ENCODE measurements around the gene MRM2.
"Not testable (repeated sequence)": the region's sequence is repeated elsewhere in the genome, so short reads cannot be mapped to it uniquely, and the experiment has no call there.

The MRM2 gene

DNA sequence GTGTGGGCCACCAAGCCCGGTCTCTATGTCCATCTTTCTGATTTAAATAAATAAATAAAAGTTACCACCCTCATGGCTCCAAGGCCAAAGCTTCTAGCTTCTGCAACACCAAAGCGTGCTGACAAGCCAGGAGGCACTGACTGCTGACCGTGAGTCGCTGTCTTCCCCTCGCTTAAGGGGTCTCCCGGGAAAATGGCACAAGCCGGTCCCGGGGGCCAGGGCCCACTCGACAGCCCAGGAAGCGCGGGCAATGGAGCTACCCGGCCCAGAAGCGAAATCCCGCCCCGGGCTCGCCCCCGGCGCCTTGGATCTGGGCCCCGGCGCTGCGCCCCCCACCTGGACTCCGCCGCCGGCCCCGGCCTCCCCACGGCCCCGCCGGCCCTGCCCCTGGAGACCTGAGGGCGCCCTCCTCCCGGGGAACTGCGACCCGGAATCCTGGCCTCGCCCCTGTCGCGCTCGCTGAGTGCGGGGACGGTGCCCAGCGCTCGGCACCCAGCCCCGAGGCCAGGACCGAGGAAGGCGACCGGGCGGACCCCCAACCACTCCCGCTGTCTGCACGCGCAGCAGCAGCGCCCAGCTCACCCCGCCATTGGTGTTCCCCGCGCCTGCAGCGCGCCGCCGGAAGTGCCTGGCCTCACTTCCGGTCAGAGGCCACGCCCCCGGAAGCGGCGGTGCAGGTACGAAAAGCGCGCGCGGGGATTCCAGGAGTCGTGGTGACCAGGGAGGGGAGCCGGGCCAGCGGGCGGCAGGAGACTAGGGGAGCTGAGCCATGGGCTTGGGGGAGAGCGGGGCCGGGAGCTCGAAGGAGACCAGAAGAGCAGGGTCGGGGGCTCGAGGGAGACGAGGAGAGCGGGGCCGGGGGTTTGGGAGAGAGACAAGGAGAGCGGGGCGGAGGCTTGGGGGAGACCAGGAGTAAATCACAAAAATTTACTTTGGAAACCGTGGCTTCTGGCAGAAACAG is at the start of gene MRM2, which contains the start of gene NUDT1:
Gene MRM2 (minus strand): TSS at position 626 of the 961 bp plus-strand sequence. CDS start 36 bp downstream, at position 590.
Gene NUDT1 (plus strand): TSS at position 647 of the 961 bp plus-strand sequence. CDS start 2,349 bp downstream, outside the sequence.
- DNase-seq: peak; percentile 25

- no peak for DNase-seq
These were observed 48.9 kb upstream of the MRM2 start for GRCh38 chr7:2290877-2291276.

DNA sequence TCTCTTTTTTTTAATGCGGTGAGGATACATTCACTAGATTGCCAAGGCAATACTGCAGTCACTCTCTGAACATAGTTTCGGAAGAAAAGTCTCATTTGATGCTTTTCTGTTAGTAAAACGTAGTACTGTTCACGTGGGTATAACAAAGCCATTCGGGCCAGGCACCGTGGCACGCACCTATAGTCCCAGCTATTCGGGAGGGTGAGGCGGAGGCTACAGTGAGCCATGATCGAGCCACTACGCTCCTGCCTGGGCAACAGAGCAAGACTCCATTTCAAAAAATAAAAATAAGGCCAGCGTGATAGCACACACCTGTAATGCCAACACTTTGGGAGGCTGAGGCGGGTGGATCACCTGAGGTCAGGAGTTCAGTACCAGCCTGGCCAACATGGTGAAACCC is 47.6 kb upstream of the MRM2 start:
- no peak for DNase-seq

DNA sequence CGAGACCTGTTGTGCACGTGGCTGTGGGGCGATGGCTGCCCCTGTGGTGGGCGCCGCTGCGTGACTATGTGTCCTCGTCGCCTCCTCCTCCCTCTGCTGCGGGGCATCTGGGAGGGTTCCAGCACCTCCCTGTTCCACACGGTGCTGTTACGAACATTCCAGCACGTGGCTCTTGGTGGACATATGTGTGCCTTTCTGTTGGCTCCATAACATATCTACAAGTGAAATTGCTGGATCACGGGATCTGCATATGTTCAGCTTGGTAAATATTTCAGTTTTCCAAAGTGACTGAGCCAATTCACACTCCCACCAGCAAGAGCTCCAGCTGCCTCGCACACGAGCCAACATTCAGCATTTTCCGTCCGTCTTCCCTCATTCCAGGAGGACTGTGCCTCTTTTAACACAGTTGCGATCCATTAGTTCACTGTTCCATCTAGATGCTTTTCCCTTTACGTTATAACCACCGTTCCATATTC is 47.1 kb upstream of the MRM2 start:
- no peak for DNase-seq

DNA sequence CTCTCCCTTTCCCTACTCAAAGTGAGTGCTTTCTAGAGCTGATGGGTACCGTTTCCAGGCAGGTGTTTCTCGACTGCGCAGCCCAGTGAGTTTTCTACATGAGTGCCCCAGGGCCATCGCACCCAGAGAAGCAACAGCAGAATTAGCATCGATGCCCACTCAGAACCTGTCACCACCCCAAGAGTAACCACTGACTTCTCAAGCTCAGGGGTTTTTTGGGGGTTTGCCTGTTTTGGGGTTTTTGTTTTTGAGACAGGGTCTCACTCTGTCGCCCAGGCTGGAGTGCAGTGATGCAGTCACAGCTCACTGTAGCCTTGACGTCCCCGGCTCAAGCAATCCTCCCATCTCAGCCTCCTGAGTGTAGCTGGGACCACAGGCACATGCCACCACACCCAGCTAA is 46.5 kb upstream of the MRM2 start:
- no peak for DNase-seq

GRCh38 chr7:2287745-2288144 is 45.7 kb upstream of the MRM2 start:
- DNase-seq: no peak

GRCh38 chr7:2283074-2283473 is 41.1 kb upstream of the MRM2 start:
- DNase-seq: no peak

GRCh38 chr7:2282185-2282751 is 40.3 kb upstream of the MRM2 start:
- DNase-seq: no peak

- DNase-seq: no peak
These were observed 39.5 kb upstream of the MRM2 start for GRCh38 chr7:2281541-2281940.

DNA sequence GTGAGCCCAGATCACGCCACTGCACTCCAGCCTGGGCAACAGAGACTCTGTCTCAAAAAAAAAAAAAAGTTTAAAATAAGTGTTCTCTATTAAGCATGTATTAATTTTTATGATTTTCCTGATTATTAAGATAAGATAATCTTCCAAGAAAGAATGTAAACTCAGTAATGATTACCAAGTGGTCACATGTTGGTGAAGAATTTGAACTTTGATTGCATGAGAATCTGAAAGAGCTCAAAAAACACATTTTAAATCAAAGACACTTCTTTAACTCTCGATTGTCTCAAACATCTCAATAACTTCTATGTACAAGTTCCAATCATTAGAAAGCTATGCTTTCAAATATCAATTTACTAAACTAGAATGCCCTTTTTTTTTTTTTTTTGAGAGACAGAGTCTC is 38.4 kb upstream of the MRM2 start:
- no peak for DNase-seq

DNA sequence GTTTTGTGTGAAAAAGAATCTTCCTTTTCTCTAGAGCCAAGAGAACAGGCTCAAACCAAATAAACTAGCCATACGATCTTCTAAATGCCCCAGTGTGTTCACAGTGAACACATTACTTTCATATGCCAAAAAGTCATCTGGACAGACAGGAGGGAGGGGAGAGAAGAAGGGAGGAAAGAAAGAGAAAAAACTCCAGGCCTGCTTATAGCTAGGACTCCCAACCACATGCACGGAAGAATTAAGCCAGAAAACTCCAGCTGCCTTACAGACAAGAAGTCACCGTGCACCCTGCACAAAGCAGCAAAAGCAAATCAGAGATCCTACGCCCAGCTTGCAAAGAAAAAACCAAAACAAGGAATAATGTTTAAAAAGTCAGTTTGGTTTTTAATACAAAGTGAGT is 37.9 kb upstream of the MRM2 start:
- DNase-seq: no peak

- no peak for DNase-seq
These were observed 36.0 kb upstream of the MRM2 start for GRCh38 chr7:2278026-2278425.

GRCh38 chr7:2276107-2276506 is 34.1 kb upstream of the MRM2 start:
- DNase-seq: no peak

- DNase-seq: no peak
These were observed 33.1 kb upstream of the MRM2 start for GRCh38 chr7:2275101-2275500.

DNA sequence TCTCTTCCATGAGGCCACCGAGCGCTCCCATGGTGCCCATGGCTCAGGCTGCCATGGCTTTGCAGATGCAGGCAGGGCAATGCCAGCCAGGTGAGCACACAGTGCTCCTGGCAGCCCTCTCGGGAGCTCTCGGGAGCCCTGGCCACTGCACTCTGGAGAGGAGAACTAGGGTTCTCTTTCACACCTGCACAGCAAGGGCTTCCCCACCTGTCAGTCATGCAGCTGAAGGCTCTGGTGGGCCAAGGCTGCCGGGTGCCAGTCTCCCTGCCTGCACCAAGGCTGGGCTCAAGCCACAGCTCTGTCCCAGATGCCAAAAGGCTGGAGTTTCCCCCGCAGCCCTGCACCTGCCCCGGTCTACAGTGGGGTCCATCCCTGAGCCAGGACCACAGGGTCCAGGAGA is 32.7 kb upstream of the MRM2 start:
- no peak for DNase-seq

GRCh38 chr7:2273866-2274265 is 31.9 kb upstream of the MRM2 start:
- DNase-seq: no peak

- no peak for DNase-seq
These were observed 30.0 kb upstream of the MRM2 start for GRCh38 chr7:2272031-2272430.

GRCh38 chr7:2271273-2272026 is 29.4 kb upstream of the MRM2 start:
- DNase-seq: no peak

DNA sequence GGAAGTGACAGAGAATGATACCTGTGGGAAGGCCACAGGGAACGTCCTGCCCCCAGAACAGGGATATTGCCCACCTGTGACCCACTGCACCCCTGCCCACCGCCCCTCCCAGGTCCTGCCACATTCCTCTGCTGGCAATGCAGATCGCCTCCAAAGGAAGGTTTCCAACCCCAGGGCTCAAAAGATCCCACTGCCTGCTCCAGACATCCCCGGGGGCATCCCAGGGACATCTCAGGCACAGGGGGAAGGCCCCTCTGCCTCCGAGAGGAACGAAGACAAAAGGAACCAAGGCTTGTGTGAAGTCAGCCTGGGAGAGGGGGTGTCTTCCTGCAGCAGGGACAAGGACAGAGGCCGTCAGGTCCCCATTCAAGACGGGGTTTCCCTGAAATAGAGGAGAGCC is 28.5 kb upstream of the MRM2 start:
- no peak for DNase-seq

DNA sequence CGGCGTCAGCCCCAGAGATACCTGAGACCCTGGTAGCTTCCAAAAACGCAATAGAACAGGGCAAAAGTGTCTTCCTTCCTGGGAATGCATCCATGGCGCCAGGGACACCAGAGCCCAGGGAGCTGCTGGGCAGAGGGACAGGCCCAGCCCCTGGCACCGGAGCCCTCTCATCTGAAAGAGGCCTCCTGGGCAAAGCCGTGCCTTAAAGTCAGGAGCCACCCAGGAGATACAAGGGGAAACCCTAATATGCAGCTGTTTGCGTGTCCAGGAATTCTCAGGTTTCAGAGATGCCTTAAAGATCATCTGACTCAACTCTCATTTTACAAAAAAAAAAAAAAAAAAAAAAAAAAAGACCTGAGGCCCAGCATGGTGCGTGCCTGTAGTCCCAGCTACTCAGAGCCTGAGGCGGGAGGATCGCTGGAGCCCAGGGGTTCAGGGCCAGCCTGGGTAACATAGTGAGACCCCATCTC is 28.0 kb upstream of the MRM2 start:
- no peak for DNase-seq

DNA sequence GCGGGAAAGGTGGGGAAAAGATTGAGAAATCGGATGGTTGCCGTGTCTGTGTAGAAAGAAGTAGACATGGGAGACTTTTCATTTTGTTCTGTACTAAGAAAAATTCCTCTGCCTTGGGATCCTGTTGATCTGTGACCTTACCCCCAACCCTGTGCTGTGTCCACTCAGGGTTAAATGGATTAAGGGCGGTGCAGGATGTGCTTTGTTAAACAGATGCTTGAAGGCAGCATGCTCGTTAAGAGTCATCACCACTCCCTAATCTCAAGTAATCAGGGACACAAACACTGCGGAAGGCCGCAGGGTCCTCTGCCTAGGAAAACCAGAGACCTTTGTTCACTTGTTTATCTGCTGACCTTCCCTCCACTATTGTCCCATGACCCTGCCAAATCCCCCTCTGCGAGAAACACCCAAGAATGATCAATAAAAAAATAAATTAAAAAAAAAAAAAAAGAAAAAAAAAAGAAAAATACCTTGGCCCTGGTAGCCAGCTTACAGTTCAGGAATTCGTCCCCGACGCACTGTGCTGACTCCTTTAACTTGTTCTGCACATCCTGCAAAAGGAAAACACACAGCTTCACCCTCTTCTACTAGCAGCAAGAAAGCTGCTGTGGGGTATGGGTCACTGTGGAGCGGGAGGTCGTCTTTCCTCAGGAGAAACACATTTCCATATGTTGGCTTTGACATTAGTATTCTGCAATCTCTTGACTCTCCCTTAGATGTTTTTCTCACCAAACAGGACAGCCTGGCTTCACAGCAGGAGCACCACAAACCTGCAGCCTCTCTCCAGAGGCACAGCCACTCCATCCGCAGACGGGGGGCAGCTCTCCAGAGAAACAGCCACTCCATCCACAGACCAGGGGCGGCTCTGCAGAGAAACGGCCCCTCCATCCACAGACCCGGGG is 27.3 kb upstream of the MRM2 start:
- DNase-seq: not testable (repeated sequence)

DNA sequence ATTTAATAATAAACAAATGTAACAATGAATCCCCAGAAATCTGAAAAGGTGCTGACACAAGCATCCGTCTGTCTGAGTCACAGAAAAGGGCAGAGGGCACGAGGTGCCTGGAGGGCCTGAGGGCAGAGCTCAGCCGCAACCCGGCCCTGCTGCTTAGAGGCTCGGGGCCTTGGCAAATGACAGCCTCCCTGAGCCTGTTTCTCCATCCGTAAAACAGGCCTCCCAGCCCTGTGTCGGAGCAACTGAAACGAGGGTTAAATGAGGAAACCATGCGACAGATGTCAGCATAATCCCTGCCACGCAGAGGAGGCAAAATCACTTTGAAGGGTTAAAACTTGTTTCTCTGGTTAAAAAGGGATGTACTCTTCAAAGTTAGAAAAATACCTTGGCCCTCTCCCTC is 24.9 kb upstream of the MRM2 start:
- no peak for DNase-seq
